GM18951 (cell line): ENCODE data around the gene PIGV.

ENCODE experiments used
- POLR2A ChIP-seq: IDR thresholded peaks from 4 replicates; pipeline ENCODE4 v1.6.1; 2011; ENCODE audit warnings: mild to moderate bottlenecking; ENCODE audit not compliant: insufficient read length, insufficient read depth; ENCODE audit errors: extremely low read depth
- in situ Hi-C: fragments of 300-500 bp; cut with MboI; formaldehyde crosslinking; loops from one replicate; pipeline ENCODE4 v1.12.0; 2022; ENCODE audit warnings: low sequenced_read_pairs, mixed read lengths, inconsistent platforms; ENCODE audit not compliant: unreplicated experiment

Gene PIGV

DNA sequence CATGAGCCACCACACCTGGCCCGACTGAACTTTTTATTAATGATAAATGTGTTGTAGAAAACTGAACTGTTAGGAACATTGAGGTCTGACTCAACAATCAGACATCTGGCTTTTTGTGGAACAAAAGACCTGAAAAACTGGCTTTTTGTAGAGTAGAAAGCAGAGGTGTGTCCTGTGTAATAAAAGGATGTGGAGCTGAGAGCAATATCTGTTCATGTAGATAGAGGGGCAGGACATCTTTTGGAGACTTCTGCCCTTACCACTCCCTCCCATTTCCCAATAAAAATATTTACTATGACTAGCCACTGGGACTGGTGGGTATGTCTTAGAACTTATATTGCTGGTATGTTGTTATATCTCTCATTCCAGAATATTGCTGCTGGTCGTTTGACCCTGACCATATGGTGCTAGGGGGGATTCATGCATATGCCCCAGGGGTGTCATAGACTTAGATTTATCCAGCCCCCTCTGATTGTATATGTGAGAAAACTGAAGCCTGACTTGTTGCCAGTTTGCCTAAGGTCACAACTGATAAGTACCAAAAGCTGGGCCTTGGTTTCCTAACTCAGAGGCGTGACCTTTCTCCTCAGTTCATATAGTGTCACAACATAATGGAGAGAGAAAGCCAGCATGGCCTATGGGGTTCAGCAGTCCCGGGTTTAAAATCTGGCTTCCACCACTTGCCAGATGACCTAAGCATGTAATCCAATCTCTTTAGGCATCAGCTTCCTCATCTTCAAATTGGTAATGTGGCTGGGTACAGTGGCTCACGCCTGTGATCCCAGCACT, 33.5 kb upstream of the PIGV start:
- TF ChIP-seq POLR2A: no peak
- in situ Hi-C loops: no loop called here

DNA sequence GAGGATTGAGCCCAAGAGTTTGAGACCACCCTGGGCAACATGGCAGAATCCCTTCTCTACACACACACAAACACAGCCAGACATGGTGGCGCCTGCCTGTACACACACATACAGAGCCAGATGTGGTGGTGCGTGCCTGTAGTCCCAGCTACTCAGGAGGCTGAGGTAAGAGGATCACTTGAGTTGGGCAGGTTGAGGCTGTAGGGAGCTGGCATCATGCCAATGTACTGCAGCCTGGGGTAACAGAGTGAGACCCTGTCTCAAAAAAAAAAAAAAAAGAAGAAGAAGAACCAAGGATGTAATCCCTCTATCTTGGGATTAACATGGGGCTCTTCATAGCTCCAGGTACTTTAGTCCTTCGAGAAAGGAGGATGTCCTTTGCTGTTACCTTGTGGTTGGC, 29.4 kb upstream of the PIGV start:
- in situ Hi-C loops: no loop called here

DNA sequence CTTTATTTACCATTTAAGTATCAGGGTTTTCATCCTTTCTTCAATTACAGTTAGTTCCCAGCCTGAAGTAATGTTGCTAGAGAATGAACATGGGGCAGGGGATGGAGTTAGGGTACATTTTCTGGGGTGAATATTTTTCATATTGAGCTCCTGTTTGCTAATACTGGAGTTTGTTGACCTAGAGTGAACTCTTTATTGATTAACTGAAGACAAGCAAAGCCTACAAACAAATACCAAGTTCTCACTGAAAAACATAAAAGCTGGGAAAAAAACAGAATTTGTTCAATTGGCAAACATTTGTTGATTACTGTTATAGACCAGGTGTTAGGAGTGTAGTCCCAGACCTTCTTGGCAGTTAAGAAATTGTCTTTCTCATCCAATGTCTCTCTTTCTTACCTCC, 28.2 kb upstream of the PIGV start:
- in situ Hi-C loops: no loop called here
- no peak for TF ChIP-seq POLR2A

More for the DNA sequence above, 29.4 kb upstream of the PIGV start:
- no peak for TF ChIP-seq POLR2A

DNA sequence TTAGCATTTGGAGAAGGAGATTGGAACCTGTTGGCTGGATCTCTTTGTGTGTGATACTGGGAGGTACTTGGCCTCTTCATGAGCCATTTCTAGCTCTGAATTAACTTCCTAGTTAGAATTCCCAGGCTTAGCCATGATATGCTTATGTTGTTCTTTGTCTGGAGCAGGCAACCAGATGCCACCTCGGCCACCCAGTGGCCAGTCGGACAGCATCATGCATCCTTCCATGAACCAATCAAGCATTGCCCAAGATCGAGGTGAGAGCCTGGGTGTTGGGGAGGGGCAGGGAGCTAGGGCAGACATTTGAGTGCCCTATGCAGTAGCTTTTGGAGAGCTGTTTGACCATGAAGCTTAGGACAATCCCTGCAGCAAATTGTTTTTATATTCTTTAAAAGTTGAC, 26.5 kb upstream of the PIGV start:
- in situ Hi-C loops: no loop called here
- no peak for TF ChIP-seq POLR2A

DNA sequence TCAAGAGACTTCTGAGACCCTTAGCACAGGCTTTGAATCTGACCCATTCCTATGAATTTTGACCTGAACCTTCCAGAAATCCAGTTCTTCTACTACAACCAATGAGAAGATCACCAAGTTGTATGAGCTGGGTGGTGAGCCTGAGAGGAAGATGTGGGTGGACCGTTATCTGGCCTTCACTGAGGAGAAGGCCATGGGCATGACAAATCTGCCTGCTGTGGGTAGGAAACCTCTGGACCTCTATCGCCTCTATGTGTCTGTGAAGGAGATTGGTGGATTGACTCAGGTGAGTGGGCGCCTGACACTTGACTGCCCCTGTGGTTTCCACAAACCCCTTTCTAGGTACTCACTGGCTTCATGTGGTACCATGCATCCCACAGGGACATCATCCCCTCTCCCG, 20.0 kb upstream of the PIGV start:
- in situ Hi-C loops: no loop called here
- TF ChIP-seq POLR2A: no peak

DNA sequence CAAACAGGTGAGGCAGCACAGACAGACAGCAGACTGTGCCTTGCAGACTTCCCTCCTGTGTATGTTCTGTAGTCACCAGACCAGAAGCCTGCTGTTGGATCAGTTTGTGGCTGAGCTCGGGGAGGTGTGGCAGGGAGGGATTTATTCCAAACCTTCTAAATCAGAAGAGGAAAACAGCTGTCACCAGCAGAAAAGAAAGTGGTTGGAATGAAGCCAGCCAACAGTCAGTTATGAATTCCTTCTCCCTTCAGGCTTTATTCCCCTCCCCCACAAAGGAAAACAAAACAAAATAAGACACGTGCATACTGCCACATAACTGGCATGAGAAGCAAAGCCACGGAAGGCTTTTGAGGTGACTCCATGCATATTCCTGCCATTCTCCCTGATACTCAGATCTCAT, 19.0 kb upstream of the PIGV start:
- TF ChIP-seq POLR2A: no peak
- in situ Hi-C loops: no loop called here

DNA sequence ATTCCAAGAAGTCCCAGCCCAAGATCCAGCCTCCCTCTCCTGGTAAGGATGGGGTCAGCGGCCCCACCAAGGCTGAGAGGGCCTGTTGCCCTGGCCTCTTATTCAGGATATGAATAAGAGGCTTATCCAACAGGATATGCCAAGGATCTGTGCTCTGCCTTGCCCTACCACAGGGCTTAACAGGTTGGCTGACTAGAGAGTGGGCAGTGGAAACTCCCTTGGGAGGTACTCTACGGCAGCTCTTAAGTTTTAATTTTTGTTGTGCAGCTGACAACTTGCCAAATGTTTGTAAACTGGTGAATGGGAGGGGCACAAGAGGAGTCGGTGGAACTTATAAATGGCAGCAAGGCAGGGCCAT, 16.5 kb upstream of the PIGV start:
- no peak for TF ChIP-seq POLR2A

DNA sequence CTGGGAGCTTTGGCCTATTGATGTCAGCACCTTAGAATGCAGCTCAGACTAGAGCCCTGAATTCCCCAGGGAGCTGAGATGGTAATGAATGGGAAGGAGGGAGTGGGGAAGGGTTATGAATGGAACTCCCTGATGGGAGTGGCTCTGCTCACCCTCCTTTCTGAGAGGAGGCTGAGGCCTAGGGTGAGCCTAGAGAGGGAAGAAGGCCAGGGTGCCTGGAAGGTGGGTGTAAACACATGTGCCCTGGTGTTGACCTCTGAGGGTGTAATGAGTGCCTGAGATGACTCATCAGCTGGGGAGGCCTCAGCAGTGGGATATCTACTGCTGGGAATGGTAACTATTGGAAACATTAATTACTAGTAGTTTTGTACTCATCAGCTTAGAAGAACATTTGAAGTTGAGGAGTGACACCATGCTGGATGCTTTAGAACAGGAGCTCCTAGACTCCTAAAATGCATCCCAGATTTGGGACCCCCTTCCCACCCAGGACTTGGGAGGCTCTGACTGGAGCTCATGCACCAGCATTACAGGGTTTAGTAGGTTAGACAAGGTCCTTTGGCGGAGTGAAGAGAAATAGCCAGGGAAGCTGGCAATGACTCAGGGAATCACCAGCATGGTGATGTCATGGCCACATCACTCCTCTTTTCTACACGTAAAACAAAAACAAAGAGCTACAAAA, 16.0 kb upstream of the PIGV start:
- no peak for TF ChIP-seq POLR2A
- in situ Hi-C loops: loop anchor here (10.0 kb wide), 1 partner anchor 267 kb away; no protein-coding TSS in a partner anchor

More for the DNA sequence above, 16.5 kb upstream of the PIGV start:
- in situ Hi-C loops: loop anchor here (10.0 kb wide), 1 partner anchor 266 kb away; no protein-coding TSS in a partner anchor

DNA sequence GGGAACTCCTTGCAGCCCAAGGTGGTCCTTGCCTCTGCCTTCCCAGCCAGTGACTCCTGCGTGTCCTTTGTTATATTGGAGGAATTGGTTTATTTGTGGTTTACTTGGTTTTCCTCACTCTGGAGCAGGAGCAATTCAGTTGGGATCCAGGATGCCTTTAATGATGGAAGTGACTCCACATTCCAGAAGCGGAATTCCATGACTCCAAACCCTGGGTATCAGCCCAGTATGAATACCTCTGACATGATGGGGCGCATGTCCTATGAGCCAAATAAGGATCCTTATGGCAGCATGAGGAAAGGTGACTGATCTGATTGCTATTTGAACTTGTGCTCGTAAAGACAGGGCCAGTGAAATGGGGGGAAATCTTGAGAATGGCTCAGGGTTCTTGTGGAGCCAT, 15.1 kb upstream of the PIGV start:
- in situ Hi-C loops: loop anchor here (10.0 kb wide), 1 partner anchor 268 kb away; no protein-coding TSS in a partner anchor
- TF ChIP-seq POLR2A: no peak

DNA sequence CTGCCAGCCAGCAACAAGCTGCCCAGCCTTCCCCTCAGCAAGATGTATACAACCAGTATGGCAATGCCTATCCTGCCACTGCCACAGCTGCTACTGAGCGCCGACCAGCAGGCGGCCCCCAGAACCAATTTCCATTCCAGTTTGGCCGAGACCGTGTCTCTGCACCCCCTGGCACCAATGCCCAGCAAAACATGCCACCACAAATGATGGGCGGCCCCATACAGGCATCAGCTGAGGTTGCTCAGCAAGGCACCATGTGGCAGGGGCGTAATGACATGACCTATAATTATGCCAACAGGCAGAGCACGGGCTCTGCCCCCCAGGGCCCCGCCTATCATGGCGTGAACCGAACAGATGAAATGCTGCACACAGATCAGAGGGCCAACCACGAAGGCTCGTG, 13.3 kb upstream of the PIGV start:
- TF ChIP-seq POLR2A: no peak
- in situ Hi-C loops: loop anchor here (10.0 kb wide), 1 partner anchor 270 kb away; no protein-coding TSS in a partner anchor

DNA sequence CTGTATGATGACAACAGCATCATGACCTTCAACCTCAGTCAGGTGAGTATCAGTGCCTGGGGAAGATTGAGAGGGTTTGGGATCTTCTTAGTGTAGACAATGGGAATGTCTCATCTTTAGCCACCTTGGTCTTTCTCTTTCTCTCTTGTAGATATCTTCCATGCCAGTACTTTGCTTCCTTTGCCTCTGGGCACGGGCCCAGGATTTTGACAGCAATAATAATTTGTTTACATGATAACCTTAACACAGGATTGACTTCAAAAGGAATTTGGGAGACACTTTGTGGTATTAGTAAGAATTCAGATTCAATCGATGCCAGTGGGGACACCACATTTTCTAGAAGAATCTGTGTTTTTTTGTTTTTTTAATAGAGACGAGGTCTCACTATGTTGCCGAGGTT, 12.1 kb upstream of the PIGV start:
- in situ Hi-C loops: loop anchor here (10.0 kb wide), 1 partner anchor 271 kb away; no protein-coding TSS in a partner anchor
- no peak for TF ChIP-seq POLR2A

DNA sequence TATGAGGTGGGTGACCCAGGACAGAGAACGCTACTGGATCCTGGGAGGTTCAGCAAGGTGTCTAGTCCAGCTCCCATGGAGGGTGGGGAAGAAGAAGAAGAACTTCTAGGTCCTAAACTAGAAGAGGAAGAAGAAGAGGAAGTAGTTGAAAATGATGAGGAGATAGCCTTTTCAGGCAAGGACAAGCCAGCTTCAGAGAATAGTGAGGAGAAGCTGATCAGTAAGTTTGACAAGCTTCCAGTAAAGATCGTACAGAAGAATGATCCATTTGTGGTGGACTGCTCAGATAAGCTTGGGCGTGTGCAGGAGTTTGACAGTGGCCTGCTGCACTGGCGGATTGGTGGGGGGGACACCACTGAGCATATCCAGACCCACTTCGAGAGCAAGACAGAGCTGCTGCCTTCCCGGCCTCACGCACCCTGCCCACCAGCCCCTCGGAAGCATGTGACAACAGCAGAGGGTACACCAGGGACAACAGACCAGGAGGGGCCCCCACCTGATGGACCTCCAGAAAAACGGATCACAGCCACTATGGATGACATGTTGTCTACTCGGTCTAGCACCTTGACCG, 8.6 kb upstream of the PIGV start:
- in situ Hi-C loops: loop anchor here (10.0 kb wide), 1 partner anchor 274 kb away; no protein-coding TSS in a partner anchor
- no peak for TF ChIP-seq POLR2A

DNA sequence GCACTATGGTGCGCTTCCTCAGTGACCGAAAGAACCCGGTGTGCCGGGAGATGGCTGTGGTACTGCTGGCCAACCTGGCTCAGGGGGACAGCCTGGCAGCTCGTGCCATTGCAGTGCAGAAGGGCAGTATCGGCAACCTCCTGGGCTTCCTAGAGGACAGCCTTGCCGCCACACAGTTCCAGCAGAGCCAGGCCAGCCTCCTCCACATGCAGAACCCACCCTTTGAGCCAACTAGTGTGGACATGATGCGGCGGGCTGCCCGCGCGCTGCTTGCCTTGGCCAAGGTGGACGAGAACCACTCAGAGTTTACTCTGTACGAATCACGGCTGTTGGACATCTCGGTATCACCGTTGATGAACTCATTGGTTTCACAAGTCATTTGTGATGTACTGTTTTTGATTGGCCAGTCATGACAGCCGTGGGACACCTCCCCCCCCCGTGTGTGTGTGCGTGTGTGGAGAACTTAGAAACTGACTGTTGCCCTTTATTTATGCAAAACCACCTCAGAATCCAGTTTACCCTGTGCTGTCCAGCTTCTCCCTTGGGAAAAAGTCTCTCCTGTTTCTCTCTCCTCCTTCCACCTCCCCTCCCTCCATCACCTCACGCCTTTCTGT, 7.3 kb upstream of the PIGV start:
- in situ Hi-C loops: no loop called here
- TF ChIP-seq POLR2A: no peak
